Esophagus squamous epithelium (tissue), 4 donors: ENCODE data around the gene P2RY13.

Source experiments
- CTCF ChIP-seq, 6 experiments: fragments of 450-650 bp in 4 of 6; fragments of 200-600 bp in 2 of 6; sonication (generic) in 2 of 6; IDR thresholded peaks; one replicate each; pipeline ENCODE4 v1.5.1; 2016 to 2019; ENCODE audit warnings: antibody characterized with exemption in 6 of 6, mild to moderate bottlenecking in 4 of 6, moderate library complexity in 4 of 6
- POLR2A ChIP-seq, 4 donors: fragments of 450-650 bp; IDR thresholded peaks; one replicate each; pipeline ENCODE4 v1.6.1; 2017; ENCODE audit warnings: antibody characterized with exemption in 4 of 4, mild to moderate bottlenecking in 4 of 4, moderate library complexity in 3 of 4

- TF ChIP-seq POLR2A (IDR thresholded peaks at IDR 0.05) = no peak
- TF ChIP-seq CTCF (IDR thresholded peaks at IDR 0.05) = no peak
Measured at GRCh38 chr3:151331696-151332095, 2.3 kb upstream of the P2RY13 start.
